GM21723 (cell line): ENCODE data around the gene TMEM179.
A peak's percentile ranks its signal among the peaks of the same experiment; 100 is the strongest.
"Not testable (repeated sequence)": the region's sequence is repeated elsewhere in the genome, so short reads cannot be mapped to it uniquely, and the experiment has no call there.

Experiments used
- ATAC-seq: cut with Tn5 transposase; IDR thresholded peaks from one replicate; pipeline ENCODE4 v1.9.1; 2021; ENCODE audit warnings: mild to moderate bottlenecking, moderate library complexity; ENCODE audit not compliant: unreplicated experiment

Gene TMEM179

GRCh38 chr14:104604458-104605449 lies at the start of gene TMEM179:
TSS of gene TMEM179 (minus strand) at chr14:104604772. CDS start at chr14:104604741, 31 bp downstream.
- no peak for ATAC-seq

GRCh38 chr14:104654119-104654518 lies 49.5 kb upstream of the TMEM179 start:
- ATAC-seq = no peak

- ATAC-seq = not testable (repeated sequence)
Measured at GRCh38 chr14:104653130-104653920, 48.8 kb upstream of the TMEM179 start.

GRCh38 chr14:104652386-104652785 lies 47.8 kb upstream of the TMEM179 start:
- ATAC-seq = no peak

GRCh38 chr14:104651876-104652260 lies 47.3 kb upstream of the TMEM179 start:
- ATAC-seq = no peak

- ATAC-seq = no peak
Measured at GRCh38 chr14:104650981-104651875, 46.7 kb upstream of the TMEM179 start.

GRCh38 chr14:104650057-104650980 lies 45.7 kb upstream of the TMEM179 start:
- ATAC-seq = peak; percentile 59

- no peak for ATAC-seq
Measured at GRCh38 chr14:104647467-104648043, 43.0 kb upstream of the TMEM179 start.

- ATAC-seq = no peak
Measured at GRCh38 chr14:104644656-104645378, 40.2 kb upstream of the TMEM179 start.

- ATAC-seq = no peak
Measured at GRCh38 chr14:104644091-104644635, 39.6 kb upstream of the TMEM179 start.

GRCh38 chr14:104643306-104643705 lies 38.7 kb upstream of the TMEM179 start:
- no peak for ATAC-seq

- no peak for ATAC-seq
Measured at GRCh38 chr14:104642540-104642868, 37.9 kb upstream of the TMEM179 start.

GRCh38 chr14:104641753-104642539 lies 37.4 kb upstream of the TMEM179 start:
- ATAC-seq = no peak

GRCh38 chr14:104640681-104641080 lies 36.1 kb upstream of the TMEM179 start:
- ATAC-seq = no peak

- no peak for ATAC-seq
Measured at GRCh38 chr14:104639885-104640548, 35.4 kb upstream of the TMEM179 start.

- ATAC-seq = no peak
Measured at GRCh38 chr14:104639471-104639870, 34.9 kb upstream of the TMEM179 start.

GRCh38 chr14:104638927-104639450 lies 34.4 kb upstream of the TMEM179 start:
- ATAC-seq = no peak
